NOMO-1 treated with DMSO at 0.1 percent for 48 hours (cell line): ENCODE results near the gene EPHA5.

Source experiments
- DNase-seq: peaks from one replicate; lab custom pipeline; 2025; ENCODE audit not compliant: unreplicated experiment; lab: John Stamatoyannopoulos, UW

The EPHA5 gene

DNA sequence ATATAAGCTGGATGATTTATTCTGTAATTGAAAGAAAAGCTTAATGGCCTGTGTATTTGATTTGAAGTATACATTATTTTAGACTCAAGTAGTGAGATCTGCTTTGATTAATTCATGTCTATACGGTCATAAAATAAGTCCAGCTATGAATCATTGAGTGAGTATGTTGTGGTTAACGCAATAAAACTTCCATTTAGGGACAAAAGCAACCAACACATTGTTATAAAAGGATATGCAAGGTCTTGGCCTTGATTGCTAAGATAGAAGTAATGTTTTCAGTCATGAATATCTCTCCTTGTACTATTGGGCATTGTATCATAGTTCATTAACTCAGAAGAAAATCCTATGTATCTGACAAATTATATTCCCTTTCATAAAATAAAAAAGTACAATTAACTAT is 162.1 kb downstream of the EPHA5 start:
- no peak for DNase-seq

DNA sequence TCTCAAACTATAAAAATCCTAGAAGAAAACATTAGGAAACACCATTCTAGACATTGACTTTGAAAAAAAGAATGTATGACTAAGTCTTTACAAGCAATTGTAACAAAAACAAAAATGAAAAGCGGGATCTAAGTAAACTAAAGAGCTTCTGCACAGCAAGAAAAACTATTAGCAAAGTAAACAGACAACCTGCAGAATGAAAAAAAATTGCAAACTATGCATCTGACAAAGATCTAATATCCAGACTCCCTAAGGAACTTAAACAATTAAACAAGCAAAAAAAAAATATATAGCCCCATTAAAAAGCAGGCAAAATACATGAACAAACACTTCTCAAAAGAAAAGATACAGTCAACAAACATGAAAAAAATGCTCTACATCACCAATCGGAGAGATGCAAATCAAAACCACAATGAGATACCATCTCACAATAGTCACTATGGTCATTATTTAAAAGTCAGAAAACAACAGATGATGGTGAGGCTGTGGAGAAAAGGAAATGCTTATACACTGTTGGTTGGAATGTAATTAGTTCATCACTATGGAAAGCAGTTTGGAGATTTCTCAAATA is 168.1 kb downstream of the EPHA5 start:
- no peak for DNase-seq

DNA sequence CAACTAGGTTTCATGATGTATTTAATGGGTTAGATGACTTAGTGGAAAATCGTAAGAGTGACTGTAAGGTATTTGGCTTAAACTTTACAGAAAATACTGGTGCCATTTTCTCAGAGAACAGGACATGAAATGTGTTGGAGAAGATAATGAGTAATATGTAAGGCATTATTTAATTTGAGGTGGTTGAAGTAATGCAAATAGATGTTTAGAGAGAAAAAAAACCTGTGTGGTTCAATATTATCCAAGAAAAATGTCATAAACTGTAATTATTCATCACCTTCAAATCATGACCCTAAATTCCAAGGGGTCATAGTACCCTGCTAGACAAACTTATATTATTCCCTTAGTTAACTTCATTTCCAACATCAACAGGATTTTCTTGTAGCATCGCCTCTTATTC is 171.7 kb downstream of the EPHA5 start:
- DNase-seq, result no peak

DNA sequence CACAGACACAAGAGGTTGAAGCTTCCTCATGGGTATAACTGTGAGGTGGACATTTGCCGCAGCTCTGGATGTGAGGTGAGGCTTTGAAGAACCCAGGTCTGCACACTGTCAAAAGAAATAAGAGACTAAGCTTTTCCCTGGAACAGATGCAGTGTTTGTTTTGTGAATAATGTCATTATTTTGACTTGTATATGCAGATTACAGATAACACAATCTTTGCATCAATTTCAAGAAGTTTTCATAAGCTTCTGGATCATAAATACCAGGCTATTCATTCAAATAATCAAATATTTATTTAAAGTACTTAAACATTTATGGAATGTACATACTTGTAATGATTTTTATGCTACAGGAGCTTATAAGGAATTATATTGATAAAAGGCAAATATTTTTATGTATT is 174.8 kb downstream of the EPHA5 start:
- no peak for DNase-seq

DNA sequence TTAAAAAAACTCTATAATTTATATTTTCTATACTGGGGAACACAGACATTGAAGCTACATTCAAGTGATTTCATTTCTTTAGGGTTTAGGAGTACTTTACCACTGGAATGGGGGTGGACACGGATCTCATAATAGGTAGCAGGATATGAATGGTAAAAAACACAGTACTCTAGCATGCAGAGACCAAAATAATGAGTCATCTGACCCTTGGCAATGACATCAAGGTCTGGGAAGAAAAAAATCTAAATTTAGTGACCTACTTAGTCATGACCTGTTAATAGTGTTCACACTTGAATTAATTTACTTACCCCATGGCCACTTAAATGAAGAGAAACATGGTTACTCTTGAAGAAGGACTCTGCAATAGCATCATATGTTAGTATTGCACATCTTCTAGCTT is 187.9 kb downstream of the EPHA5 start:
- no peak for DNase-seq

DNA sequence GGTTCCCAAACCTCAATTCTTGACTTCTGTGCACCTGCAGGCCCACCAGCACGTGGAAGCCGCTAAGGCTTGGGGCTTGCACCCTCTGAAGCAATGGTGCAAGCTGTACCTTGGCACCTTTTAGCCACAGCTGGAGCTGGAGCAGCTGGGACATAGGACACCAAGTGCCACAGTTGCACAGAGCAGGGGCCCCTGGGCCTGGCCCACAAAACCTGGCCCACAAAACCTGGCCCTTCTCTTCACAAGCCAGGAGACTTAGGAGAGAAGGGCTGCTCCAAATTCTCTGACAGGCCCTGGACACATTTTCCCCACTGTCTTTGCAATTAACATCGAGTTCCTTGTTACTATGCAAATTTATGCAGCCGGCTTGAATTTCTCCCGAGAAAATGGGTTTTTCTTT is 197.8 kb downstream of the EPHA5 start:
- no peak for DNase-seq

DNA sequence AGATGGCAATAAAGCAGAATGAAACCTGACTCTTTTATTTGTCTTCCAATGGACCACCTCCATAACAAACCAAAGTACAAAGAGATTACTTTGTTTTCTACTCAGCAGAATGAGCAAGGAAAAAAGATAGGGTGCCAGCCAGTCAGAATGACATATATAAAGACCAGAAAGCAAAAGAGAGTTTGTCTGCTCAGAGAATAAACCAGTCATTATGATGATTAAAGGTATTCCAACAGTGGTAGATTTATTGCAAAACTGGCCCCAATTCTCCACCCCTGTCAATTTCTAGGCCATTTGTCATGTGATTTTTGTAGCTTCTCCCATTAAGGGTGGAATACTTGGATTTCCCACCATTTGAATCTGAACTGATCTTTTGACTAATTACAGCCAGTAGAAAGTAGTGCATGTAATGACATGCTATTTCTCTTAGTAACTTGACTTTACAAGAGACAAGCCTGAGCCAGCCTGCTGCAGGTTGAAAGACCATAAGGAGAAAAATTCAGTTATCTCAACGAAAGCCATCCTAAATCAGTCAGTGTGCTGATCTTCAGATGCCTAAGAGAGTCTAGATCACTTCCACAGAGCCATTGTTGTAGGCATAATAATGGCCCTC is 203.1 kb downstream of the EPHA5 start:
- no peak for DNase-seq

DNA sequence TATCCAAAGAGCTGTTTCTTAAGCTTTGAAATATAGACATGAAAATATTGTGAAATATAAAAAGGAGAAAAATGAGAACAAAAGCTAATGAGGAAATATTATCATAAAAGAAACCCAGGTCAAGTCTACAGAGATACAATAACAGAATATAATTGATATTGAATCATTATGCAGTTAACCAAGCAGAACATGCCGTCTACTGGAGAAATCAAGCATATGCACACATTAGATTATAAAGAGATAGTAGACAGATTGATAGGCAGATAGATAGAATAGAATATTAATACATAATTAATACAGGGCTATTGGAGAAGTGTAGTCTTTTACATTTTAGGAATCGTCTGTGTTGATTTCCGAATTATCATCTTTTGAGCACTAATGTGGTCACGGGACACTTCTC is 208.5 kb downstream of the EPHA5 start:
- DNase-seq, result no peak

DNA sequence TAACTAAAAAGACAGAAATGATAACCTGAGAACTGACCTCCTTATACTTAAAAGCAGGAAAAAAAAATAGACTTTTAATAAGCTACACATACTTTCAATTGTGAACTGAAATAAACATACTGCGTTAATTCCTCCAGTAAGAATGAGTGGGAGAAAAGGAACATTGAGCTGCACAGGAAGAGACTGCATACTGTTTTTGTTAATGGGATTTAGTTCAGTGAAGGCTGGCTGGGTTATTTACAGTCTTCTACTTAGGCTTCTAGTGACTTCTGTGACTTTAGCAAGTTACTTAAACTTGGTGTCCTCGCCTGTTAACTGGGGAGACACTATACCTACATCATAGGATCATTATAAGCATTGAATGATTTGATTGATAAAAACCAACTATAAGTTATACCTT is 213.3 kb downstream of the EPHA5 start:
- no peak for DNase-seq

DNA sequence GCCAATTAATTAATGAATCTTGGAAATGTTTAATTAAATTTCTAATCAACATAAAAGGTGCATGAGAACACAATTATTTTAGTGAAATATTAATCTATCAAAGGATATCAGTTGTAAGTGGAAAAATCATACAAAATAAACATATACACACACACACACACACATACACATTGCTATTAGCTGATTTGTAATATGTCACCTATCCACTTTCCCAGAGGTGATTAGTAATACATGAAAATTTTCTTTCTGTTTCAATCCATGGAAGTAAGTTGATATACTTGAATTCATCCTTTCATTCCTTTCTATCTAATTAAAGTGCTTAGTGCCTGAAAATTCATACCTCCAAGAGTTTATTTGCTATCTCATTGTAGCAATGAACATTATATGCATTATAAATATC is 213.7 kb downstream of the EPHA5 start:
- DNase-seq, result no peak

DNA sequence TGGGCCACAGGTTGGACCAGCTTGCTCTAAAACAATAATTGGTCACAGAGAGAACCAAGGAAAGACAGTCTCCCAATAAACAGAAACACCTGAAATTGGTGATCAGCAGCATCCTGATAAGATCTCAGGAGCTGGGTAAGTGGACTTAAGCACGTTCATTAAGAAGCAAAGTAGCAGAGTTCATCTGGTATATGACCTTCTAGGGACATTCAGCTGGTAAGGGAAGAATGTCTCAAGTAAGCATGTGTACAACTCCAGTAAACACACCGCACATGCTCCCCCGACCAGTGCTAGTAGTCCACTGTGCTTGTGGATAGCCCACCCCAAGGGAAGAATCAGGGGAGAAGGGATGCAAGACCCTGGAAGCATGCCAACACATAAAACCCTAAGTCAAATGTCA is 216.9 kb downstream of the EPHA5 start:
- no peak for DNase-seq

DNA sequence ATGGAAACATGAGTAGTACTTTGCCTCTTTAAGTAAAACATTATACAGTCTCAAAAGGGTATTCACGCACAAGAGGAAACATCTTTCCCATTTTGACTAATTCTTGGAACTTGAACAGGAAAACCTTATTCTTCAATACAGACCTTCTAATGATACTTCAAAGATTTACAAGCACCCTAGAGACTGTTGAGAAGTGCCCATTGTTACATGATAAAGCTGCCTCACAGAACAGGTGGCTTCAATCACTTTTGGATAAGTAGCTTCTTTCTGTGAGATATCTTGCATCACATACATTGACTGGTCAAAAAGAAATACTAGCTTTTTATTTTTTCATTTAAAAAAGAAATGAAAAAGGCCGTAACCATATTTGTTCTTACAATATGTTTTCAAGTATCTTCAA is 219.4 kb downstream of the EPHA5 start:
- no peak for DNase-seq

DNA sequence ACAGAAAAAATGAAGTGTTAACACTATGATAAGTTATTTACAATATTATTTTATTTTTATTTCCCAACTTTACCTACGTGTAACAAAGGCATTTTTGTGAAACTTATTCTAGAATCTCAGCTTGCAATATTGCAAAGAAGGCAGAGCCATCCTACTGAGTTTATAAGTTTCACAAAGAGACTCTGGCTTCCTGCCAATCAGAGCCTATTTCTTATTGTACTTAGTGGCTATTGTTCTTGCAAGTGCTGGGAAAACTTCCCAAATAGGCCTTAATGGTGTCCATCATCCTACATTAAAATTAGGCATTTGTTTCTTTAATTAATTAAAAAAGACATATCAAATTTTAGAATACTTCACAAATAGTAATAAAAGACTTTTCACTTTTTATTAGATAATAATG is 233.2 kb downstream of the EPHA5 start:
- no peak for DNase-seq

DNA sequence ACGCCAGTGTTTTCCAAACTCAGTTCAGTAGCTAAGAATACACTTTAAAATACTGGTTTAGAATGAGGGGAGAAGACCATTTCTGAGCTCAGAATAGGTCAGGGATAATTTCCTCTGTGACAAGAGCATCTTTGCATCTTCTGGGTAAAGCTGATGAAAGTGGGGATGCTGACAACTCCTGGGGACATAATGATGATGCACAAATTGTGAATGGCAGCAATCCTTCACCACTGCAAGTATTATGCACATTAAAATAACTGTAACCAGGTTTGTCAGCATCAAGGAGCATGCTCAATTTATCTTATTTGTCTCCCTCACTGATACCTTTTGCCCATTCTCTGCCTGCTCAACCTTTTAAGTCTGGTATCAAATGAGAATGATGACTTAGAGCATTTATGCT is 248.2 kb downstream of the EPHA5 start:
- no peak for DNase-seq

DNA sequence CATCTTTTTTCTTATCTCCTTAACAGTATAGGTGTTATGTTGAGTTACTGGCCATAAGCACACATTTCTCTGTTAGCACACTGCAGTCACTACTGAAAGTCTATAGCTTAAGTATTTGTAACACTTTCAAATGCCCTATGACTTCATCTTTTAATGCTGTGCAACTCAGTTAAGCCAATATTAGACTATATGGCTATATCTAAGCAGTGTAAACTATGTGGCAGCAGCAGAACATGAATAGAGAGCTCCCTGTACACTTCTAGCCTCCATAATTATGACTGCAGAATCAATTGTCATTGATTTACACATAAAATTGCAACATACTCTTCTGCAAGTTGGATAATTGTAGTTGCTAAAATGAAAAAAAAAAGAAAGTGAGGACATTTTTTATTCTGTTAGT is 250.3 kb downstream of the EPHA5 start:
- no peak for DNase-seq

DNA sequence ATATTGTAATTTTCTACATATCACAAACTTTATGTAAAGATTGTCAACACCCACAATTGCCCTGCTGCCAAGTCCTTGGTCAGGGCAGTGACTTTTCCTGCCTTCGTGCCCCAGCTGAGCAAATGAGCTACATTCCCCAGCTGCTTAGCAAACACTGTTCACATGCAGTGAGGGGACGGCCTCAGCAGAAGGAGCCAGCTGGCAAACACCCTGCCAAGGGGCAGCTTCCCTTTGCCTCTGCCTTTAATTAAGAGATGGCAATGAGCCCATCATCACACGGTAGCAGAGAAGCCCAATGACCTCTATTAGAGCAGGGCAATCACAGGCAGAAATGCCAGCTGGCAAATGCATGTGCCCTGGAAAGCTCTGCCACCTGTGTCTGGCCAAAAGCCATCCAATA is 253.4 kb downstream of the EPHA5 start:
- no peak for DNase-seq

DNA sequence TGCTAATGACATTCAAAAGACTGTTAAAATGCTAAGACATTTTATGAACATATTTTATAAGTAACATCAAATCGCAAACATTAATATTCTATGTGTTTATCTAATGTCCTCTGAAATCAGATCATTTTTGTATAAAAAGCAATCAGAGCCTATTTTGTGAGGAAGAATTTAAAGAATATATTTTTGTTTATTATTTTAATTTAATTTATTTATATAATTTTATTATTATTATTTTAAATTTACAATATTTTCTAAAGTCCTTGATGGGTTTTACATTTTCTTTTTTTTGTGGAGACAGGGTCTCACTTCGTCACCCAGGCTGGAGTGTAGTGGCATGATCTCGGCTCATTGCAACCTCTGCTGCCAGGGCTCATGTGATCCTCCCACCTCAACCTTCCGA is 262.8 kb downstream of the EPHA5 start:
- no peak for DNase-seq

DNA sequence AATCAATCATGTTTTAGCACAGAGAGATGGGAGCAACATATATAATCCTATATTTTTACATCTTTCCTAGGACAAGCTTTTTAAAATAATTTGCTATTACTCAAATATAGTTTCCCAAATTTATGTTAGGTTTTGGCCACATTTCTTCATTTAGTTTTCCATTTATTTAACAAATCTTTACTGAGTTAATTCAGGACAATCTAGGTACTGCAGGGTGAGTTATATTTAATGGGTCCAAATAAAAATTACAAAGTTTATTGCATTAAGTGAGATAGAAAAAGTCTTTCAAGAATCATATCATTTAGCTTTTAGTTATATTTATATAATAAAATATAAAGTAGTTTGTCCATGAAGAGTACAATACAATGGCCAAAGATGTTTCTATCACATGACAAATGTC is 269.2 kb downstream of the EPHA5 start:
- no peak for DNase-seq

DNA sequence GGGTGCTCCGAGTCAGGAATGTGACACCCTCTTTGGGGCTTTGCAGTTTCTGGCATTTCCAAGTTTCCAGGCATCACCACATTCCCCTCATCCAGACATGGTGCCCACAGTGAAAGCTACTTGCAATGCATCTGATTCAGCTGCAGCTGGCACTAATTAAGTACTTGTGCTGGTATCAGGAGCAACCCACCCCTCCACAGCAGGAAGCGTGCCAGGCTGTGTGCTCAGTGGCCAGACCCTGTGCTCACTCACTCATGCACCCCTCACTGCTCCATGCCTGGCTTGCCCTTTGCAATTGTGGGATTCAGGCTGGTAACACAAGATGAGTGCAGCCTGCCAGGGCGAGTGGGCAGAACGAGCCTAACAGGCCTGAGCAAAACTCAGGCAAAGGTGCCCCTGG is 271.2 kb downstream of the EPHA5 start:
- DNase-seq, result no peak

DNA sequence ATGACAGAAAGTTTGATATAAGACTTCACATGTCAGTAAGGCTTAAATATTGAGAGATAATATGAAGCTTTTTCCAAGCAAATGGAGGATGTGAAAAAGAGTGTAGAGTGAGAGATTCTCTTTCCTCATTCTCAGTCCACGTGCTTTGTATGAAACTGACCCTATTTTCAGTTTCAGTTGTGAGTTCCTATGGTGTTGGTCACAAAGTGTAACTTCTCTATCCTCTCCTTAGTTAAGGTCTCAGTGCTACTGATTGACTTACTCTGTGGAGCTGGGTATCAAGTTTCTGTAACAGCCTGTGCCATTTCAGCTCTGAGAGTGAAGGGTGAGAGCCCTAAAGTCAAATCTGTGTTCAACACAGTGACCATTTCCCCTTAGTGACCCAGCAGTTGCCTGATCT is 277.2 kb downstream of the EPHA5 start:
- no peak for DNase-seq

DNA sequence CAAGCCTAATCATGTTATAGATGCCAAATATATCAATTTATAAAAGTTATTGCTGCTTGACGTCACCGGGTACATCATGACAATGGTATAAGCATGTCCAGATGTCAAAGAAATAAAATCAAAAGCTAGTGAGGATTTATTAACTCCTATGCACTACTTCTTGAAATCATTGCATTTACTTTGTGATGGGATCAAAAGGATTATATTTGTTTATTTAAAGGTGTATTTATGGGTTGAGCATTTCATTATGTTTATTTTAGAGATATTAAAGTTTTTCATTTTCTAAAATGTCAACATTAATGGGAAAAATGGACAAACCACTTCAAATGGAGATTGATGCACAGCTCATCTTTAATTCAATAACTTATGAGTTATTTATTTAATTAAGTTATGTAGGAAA is 277.8 kb downstream of the EPHA5 start:
- DNase-seq, result no peak

DNA sequence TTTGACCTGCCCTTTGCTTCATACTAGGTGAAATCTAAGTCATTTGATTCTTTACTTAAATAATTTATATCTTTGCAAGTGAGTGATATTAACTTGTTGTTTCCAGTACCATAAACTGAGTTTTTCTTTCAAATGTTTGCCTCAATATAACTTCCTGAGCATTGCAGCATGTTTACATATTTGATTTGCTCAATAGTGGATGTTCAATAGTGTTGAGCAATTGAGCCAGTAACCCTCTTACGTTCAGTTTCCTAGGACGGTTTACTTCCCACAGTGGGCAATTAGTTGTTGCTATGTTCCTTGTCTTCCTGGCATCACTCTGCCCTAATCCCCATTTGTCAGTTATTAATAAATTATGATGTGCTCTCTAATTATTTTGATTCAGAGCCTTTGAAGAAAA is 278.5 kb downstream of the EPHA5 start:
- no peak for DNase-seq

DNA sequence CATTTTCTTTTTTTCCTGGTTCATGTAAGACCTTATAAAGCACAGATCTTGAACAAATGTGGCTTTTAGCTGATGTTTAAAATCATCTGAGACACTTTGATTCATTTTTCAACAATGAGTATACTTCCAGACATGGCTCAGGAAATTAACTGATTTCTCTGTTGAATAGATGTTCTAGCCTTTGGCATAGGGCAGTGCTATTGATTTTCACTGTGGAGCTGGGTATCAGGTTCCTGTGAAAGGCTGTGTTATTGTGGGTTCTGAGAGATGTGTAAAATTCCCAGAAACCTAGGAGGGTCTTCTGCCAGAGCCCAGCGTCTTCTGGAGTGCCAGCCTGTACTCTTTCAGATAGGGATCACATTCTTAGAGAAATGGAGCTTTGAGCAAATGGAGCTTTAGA is 278.9 kb downstream of the EPHA5 start:
- DNase-seq, result no peak

DNA sequence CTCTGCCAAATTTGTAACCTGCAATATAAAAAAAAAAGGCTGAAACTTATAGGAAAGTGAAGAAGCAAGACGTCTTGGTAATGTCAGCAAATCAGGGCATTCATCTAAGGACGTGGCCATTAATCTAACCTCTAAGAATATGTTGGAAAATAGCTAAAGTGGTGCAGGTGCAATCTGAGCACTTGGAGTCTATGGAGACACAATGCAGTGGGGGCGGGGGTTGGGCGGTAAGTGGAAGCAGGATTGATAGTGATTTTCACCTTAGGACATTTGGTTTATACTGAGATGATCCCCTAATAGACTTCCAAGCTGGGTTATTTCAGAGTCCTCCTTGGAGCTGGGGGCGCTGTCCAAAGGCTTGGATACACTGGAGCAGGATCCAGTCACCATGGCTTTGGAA is 283.4 kb downstream of the EPHA5 start:
- DNase-seq, result no peak
